ENCODE results near the gene GRIN3A.
"Not testable (repeated sequence)": the region's sequence is repeated elsewhere in the genome, so short reads cannot be mapped to it uniquely, and the experiment has no call there.

The GRIN3A gene

GRCh38 chr9:101572316-101572715, 166.1 kb downstream of the GRIN3A start:
- DNase-seq = no peak

DNA sequence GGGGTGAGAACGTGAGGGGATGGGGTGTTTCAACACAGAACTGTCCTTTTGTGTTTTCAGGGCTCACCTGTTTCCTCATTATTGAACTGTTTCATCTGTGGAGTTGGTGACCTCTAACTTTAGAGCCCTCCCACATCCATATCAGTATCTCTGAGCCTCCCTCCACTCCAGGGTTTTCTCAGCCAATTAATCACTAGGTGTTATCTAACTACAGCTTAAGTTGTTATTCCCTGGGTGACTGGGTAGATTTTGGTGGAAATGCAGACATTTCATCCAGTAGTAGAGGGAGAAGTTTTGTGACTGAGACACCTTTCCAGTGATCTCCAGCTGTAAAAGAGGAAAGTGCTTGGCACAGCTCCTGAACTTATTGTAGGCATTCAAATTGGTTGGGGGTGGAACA, 167.3 kb downstream of the GRIN3A start:
- no peak for DNase-seq

DNA sequence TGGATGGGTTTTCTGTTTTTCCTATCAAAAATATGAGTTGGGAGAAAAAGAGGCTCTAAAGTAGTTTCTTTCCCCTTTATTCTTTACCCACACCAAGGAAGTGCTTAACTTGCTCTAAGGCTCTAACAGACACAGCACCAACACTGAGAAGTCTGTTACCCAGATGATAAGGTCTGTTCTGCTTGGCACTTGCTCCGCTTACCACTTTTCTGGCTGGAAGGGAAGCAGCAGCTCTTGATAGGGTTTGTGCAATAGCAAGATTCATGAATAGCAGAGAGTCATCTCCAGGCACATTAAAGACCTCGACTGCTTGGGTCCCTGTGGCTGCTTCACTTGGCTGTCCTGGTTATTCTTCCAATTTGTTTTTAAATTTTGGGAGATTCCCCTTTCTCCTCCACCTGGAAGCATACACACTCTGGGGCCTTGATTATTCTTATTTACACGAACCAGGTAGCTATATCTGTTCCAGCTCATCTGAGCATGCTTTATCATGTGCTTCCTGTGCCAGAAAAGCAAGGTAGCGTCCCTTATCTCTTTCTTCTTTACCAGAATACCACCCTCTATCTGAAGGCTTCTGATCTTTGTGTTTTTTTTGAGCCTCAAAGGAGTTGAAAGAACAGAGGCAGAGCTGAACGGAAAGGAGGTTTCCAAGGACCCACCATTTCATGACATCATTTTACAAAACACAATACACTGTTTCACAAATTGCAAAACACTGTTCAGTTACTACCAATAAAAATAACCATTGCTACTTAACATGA, 168.5 kb downstream of the GRIN3A start:
- DNase-seq = no peak

DNA sequence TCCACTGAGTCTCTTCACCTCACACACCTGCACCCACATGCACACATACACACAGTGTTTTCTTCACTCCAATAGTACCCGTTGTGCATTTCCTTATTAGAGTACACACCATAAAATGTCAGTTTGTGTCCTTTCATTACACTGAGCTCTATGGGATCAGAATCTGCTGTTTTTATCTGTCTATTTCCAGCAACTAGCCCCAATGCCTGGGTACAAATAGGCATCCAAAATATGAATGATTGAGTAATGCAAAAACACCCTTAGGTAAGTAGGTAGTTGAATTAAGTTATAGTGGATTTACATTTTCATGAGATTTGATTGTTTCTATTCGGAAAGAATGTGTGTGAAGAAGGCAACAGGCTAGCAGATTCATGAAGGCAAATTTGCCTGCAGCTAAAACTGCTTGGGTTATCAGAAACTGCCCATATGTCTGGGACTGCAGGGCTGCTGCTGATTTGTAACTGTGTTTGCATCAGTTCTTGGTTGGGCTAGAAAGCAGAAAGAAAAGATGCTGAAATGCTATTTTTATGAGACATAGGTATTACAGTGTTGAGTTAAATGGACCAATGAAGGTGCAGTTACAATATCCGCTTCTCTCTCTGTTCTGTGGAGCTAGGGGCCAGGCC, 170.6 kb downstream of the GRIN3A start:
- no peak for DNase-seq

GRCh38 chr9:101566904-101567724, 171.3 kb downstream of the GRIN3A start:
- no peak for DNase-seq

DNA sequence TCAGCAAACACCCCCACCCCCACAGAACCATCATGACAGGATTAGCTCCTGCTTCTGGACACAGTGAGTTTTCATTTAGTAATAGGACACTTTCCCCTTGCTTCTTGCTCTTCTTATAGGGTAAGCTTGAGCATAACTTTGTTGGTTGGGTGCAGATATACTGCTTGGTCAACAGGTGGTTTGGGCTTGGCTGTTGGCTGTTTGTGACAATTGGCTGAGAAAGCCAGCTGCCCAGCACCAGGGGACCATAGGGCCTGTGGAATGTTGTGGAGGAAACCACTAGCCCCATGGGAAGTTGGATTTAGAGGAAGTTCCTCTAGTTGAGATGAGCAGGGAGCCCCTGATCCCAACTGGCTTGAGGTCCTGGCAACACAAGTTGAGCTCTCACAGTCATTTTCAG, 174.2 kb downstream of the GRIN3A start:
- no peak for DNase-seq

- DNase-seq = no peak
Measured at GRCh38 chr9:101562966-101563365, 175.5 kb downstream of the GRIN3A start.

- DNase-seq = no peak
Measured at GRCh38 chr9:101561740-101562139, 176.7 kb downstream of the GRIN3A start.

DNA sequence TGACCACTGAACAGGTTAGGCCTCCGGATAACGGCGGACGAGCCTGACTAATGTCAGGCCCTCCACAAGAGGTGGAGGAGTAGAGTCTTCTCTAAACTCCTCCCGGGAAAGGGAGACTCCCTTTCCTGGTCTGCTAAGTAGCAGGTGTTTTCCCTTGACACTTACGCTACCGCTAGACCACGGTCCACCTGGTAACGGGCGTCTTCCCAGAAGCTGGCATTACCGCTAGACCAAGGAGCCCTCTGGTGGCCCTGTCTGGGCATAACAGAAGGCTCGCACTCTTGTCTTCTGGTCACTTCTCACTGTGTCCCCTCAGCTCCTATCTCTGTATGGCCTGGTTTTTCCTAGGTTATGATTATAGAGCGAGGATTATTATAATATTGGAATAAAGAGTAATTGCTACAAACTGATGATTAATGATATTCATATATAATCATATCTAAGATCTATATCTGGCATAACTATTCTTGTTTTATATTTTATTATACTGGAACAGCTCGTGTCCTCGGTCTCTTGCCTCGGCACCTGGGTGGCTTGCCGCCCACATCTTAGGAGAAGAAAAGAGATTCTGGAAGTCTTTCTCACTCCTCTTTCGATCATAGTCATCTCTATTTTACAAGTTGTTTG, 188.9 kb downstream of the GRIN3A start:
- DNase-seq = not testable (repeated sequence)

GRCh38 chr9:101543098-101543735, 195.2 kb downstream of the GRIN3A start:
- DNase-seq = no peak

DNA sequence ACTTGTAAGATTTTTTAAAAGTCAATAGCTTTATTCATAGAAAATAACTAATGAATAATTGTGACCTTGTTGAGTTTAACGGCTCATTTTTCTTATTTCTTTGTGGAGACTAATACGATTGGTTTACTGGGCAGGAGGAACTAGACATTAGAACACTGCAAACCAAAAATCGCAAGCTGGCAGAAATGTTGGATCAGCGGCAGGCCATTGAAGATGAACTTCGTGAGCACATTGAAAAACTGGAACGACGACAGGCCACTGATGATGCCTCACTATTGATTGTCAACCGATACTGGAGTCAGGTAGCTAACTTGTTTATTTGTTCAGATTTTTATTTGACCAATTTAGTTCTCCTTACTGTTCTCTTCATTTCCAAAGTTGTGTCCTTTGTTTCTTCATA, 198.4 kb downstream of the GRIN3A start:
- DNase-seq = no peak

GRCh38 chr9:101536938-101537337, 201.5 kb downstream of the GRIN3A start:
- DNase-seq = no peak

DNA sequence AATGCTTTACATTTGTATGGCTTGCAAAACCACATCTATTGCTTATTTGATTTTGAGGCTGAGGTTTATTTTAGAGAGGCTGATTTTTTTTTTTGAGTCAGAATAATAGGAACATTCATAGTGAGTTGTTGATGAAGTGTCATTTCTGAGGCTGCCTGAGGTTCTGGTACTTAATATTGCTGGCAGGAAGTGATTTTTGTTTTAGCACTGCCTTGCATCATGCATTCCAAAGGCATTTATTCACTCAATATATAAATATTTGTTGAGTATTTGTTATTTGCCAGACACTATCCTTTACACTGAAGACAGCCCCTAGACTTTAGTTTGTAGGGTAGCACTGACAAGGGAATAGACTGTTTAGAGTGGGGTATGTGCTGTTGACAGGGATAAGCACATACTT, 202.1 kb downstream of the GRIN3A start:
- DNase-seq = no peak

DNA sequence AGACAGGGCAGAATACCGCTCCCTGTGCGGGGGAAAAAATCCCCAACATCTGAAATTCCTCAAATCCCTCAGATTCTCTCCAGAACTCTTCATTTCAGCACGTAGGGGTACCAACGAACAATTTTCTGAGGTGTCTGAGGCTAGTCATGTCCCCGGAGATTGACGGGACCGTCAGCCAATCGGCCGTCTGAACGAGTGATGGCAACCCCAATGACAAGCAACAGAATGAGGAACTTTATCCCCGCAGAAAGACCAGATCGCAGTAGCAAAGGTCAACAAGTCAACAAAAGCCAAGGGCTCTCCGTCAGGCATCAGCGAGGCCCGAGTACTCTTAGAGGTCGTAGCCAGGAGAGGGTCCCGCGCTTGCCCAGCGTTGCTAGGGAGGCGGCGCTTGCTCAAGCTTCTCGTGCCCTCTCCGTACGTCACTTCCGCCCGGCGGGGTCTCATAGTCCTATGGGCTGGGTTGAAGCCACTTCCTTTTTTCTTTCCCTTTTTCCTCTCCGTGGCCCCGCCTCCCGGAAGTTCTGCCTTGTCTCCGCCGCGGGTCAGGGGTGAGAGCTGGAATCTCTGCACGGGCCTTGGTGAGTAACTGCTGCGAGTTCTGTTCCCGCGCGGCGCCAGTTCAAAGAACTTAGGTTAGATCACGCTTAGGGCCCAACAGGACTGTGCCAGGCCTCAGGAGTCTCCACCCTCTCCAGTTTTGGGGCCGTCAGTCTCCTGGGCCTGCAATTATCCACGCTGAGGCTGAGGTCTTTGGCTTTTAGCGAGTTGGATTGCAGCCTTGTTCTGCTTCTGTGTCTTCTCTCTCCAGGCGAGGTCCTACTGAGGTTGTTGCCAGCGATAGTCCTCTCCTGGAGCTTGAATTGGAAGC, 204.9 kb downstream of the GRIN3A start, which contains the start of gene RNF20:
Gene RNF20 (plus strand): TSS at position 520 of the 871 bp plus-strand sequence. CDS start 1,571 bp downstream, outside the sequence.
- peak; percentile 98 for DNase-seq

DNA sequence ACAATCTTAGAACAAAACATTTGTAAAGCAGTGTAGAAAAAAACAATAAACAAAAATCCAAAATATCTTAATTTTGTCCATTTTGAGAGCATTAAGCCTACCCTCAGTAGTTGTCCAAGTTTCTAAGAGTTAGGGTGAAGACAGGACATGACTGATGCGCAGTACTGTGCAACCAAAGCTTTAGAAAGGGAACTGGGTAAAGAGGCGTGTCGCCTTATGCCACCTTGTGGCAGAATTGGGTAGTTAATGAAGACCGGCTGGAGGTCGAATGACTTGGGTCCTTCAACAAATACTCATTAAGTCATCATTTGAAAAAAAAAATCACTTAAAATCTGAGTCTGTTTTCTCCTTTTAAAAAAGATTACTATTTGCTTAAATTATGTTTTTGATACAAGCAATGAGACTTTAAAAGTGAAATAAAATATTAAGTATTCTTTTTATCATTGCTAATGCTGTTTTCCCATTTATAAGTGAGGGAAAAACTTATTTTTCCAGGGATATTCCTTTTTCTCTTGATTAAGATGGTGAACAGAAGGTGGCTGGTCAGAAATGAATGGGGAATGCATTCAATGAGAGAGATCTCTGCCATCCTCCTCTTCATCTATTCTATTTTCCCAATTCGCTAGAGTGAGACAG, 208.3 kb downstream of the GRIN3A start:
- DNase-seq = peak; percentile 68

DNA sequence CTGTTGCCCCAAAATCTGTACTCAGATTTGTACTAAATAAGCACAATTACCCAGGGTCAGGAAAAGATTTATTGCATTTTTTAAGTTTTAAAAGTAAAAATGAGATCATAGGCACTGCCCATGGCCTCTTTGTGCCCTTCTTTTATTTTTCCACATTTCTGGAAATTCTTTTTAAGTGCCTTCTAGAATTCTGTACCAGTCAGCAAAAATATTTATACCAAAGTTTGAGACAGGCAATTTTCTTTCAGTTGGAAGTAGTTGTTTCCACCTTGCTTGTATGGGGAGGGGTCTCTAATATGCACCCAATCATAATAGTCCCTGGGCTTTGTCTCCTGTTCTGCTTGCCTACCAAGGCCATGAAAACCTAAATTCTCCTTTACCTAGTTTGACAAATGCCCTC, 210.4 kb downstream of the GRIN3A start:
- no peak for DNase-seq

- no peak for DNase-seq
Measured at GRCh38 chr9:101527066-101527465, 211.4 kb downstream of the GRIN3A start.

- no peak for DNase-seq
Measured at GRCh38 chr9:101524371-101524770, 214.1 kb downstream of the GRIN3A start.
